ENCODE measurements around the gene NACC2. TPM values are rescaled to one million over a fixed set of nuclear protein-coding genes. Genes with fewer than 3 reads are reported as not detected.

Gene NACC2
- total and polyA plus RNA-seq, 2 experiments from 2014 or later = 3.8 to 20.8 TPM

DNA sequence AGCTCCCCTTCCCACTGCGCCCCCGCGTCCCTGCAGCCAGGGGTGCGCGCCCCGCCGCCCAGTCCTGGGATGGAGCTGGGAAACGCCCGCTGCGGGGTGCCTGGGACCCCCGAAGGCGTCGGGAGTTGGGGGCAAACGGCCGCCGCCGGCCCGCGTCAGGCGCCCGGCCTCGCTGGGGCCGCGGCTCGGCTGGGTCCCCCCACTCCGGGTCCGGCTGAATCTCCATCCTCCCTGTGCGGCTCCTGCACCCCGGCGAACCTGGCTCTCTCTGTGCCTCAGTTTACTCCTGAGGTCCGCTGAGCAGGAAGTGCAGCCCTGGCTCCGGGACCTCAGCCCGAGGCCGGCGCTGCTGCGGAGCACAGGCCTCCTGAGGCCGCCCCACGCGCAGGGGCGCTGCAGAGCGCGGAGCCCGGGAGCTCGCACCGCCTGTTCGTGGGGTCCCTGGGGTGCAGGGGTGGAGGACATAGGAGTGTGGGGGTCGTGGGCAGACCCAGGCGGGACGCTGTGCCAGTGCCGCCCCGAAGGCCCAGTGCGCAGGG, 37.5 kb upstream of the NACC2 start:
- Histone ChIP-seq H3K4me2 (peak overlapping the region; percentile 82), H3K27me3 (ENCODE audit: insufficient read depth) (peaks cover 26% of the 10 kb centered on the region)
- TF ChIP-seq JUNB (IDR thresholded peaks at IDR 0.05; ENCODE audit: unreplicated experiment) = no peak
- peak; percentile 47 for TF ChIP-seq EZH2 (IDR thresholded peaks at IDR 0.05; ENCODE audit: low read depth, unreplicated experiment)
- TF ChIP-seq POLR2AphosphoS5 (IDR thresholded peaks at IDR 0.05; ENCODE audit: low read depth) = 0 out of 2 replicates have a peak, but pooled peaks have one; percentile 16

GRCh38 chr9:136131629-136132511, 36.8 kb upstream of the NACC2 start:
- H3K36me3 Mint-ChIP-seq (ENCODE audit: low read depth) = no peaks in the 10 kb centered on the region
- ATAC-seq = peak; percentile 1; the same call in 1 of the 3 replicates
- peak overlapping the region; percentile 82 for H3K4me2 ChIP-seq
- TF ChIP-seq, protein P1, sequence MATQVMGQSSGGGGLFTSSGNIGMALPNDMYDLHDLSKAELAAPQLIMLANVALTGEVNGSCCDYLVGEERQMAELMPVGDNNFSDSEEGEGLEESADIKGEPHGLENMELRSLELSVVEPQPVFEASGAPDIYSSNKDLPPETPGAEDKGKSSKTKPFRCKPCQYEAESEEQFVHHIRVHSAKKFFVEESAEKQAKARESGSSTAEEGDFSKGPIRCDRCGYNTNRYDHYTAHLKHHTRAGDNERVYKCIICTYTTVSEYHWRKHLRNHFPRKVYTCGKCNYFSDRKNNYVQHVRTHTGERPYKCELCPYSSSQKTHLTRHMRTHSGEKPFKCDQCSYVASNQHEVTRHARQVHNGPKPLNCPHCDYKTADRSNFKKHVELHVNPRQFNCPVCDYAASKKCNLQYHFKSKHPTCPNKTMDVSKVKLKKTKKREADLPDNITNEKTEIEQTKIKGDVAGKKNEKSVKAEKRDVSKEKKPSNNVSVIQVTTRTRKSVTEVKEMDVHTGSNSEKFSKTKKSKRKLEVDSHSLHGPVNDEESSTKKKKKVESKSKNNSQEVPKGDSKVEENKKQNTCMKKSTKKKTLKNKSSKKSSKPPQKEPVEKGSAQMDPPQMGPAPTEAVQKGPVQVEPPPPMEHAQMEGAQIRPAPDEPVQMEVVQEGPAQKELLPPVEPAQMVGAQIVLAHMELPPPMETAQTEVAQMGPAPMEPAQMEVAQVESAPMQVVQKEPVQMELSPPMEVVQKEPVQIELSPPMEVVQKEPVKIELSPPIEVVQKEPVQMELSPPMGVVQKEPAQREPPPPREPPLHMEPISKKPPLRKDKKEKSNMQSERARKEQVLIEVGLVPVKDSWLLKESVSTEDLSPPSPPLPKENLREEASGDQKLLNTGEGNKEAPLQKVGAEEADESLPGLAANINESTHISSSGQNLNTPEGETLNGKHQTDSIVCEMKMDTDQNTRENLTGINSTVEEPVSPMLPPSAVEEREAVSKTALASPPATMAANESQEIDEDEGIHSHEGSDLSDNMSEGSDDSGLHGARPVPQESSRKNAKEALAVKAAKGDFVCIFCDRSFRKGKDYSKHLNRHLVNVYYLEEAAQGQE (IDR thresholded peaks at IDR 0.05; ENCODE audit: unreplicated experiment) = no peak
- TF ChIP-seq JUNB (IDR thresholded peaks at IDR 0.05; ENCODE audit: unreplicated experiment) (no peak), NANOG (IDR thresholded peaks at IDR 0.05; ENCODE audit: borderline replicate concordance) (no peak), CREB1 (CRISPR knock-in tag; IDR thresholded peaks at IDR 0.05; ENCODE audit: low read depth) (no peak), POLR2AphosphoS5 (IDR thresholded peaks at IDR 0.05; ENCODE audit: low read depth) (no peak), EZH2phosphoT487 (IDR thresholded peaks at IDR 0.05; ENCODE audit: unreplicated experiment) (no peak), ZNF462 (CRISPR knock-in tag; IDR thresholded peaks at IDR 0.05) (no peak), ZNF331 (CRISPR knock-in tag; IDR thresholded peaks at IDR 0.05; ENCODE audit: low read depth) (no peak), ZNF114 (CRISPR knock-in tag; IDR thresholded peaks at IDR 0.05) (no peak)

More for the DNA sequence above, 37.5 kb upstream of the NACC2 start:
- Histone ChIP-seq H3F3A (replicated peaks; ENCODE audit: low read depth) (no peaks in the 10 kb centered on the region), H3K9me2 (ENCODE audit: insufficient read depth) (no peaks in the 10 kb centered on the region), H3K4me1 (ENCODE audit: insufficient read depth) (peaks cover 4% of the 10 kb centered on the region; the same call in 1 of the 2 replicates), H2AFZ (peak overlapping the region; percentile 83; the same call in 1 of the 2 replicates), H3K79me2 (replicated peaks; ENCODE audit: insufficient read depth) (no peaks in the 10 kb centered on the region), H4K20me1 (replicated peaks; ENCODE audit: insufficient read depth) (no peaks in the 10 kb centered on the region), H3K36me3 (ENCODE audit: insufficient read depth) (no peaks in the 10 kb centered on the region), H3K4me3 (peak overlapping the region; percentile 58), H3K27ac (ENCODE audit: low read depth) (no peak overlapping the region)
- DNase-seq (ENCODE audit: low spot score) = no peak
- H3K27ac Mint-ChIP-seq = no peak overlapping the region
- no peaks in the 10 kb centered on the region for H3K9me3 Mint-ChIP-seq
- ATAC-seq = peak; percentile 25
- H3K27me3 Mint-ChIP-seq (ENCODE audit: insufficient read depth, low read depth, poor library complexity) = peaks cover 28% of the 10 kb centered on the region
- H3K4me1 Mint-ChIP-seq = peaks cover 18% of the 10 kb centered on the region
- peak overlapping the region; percentile 43; the same call in 2 of the 3 replicates for H3K4me3 Mint-ChIP-seq
- H3K36me3 Mint-ChIP-seq (ENCODE audit: low read depth) = no peaks in the 10 kb centered on the region

More at GRCh38 chr9:136131629-136132511, 36.8 kb upstream of the NACC2 start:
- H3K27me3 Mint-ChIP-seq (ENCODE audit: insufficient read depth, low read depth, poor library complexity) = peaks cover 32% of the 10 kb centered on the region
- Histone ChIP-seq H2AFZ (peak overlapping the region; percentile 83; the same call in 1 of the 2 replicates), H3K27me3 (ENCODE audit: insufficient read depth) (peaks cover 26% of the 10 kb centered on the region), H3K4me1 (ENCODE audit: insufficient read depth) (peaks cover 4% of the 10 kb centered on the region; the same call in 1 of the 2 replicates), H3F3A (replicated peaks; ENCODE audit: low read depth) (no peaks in the 10 kb centered on the region), H3K9me2 (ENCODE audit: insufficient read depth) (no peaks in the 10 kb centered on the region), H3K79me2 (replicated peaks; ENCODE audit: insufficient read depth) (no peaks in the 10 kb centered on the region), H4K20me1 (replicated peaks; ENCODE audit: insufficient read depth) (no peaks in the 10 kb centered on the region), H3K27ac (ENCODE audit: low read depth) (no peak overlapping the region), H3K4me3 (peak overlapping the region; percentile 58), H3K36me3 (ENCODE audit: insufficient read depth) (no peaks in the 10 kb centered on the region)
- no peak for DNase-seq (ENCODE audit: low spot score)
- H3K27ac Mint-ChIP-seq = no peak overlapping the region
- peak overlapping the region; percentile 28 for H3K4me3 Mint-ChIP-seq
- H3K9me3 Mint-ChIP-seq = no peaks in the 10 kb centered on the region
- peaks cover 18% of the 10 kb centered on the region for H3K4me1 Mint-ChIP-seq
